D721Med (cell line): ENCODE results near the gene BRD7.

Source experiments
- DNase-seq: peaks from one replicate; pipeline ENCODE4 v3.0.0; 2011; ENCODE audit warnings: low spot score; ENCODE audit not compliant: insufficient read length
- FAIRE-seq: peaks from 2 replicates; lab custom pipeline; 2011; peaks lifted over from hg19 to GRCh38; lab: Jason Lieb, UNC
- TF ChIP-seq, protein P1 (sequence below): IDR thresholded peaks from 2 replicates; pipeline ENCODE4 v1.5.1; 2012; ENCODE audit warnings: mild to moderate bottlenecking, control low read depth; ENCODE audit not compliant: insufficient read depth; ENCODE audit errors: missing control alignments

Gene BRD7

DNA sequence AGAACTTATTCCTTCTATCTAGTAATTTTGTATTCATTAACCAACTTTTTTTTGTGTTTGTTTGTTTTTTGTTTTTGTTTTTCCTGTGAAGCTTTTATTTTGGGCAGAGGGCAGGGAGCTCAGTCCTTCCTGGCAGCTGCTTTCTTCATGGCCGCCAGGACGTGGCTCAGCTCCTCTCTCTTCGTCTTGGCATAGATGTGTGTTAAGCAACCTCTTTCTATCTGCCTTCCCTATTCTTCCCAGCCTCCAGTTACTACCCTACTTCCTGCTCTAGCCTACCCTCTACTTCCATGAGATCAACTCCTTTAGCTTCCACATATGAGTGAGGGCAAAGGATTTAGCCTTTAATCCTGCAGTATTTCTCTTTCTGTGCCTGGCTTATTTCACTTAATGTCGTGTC, 8.2 kb upstream of the BRD7 start:
- TF ChIP-seq, protein P1, sequence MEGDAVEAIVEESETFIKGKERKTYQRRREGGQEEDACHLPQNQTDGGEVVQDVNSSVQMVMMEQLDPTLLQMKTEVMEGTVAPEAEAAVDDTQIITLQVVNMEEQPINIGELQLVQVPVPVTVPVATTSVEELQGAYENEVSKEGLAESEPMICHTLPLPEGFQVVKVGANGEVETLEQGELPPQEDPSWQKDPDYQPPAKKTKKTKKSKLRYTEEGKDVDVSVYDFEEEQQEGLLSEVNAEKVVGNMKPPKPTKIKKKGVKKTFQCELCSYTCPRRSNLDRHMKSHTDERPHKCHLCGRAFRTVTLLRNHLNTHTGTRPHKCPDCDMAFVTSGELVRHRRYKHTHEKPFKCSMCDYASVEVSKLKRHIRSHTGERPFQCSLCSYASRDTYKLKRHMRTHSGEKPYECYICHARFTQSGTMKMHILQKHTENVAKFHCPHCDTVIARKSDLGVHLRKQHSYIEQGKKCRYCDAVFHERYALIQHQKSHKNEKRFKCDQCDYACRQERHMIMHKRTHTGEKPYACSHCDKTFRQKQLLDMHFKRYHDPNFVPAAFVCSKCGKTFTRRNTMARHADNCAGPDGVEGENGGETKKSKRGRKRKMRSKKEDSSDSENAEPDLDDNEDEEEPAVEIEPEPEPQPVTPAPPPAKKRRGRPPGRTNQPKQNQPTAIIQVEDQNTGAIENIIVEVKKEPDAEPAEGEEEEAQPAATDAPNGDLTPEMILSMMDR: no peak
- DNase-seq (no peak), FAIRE-seq (no peak)

DNA sequence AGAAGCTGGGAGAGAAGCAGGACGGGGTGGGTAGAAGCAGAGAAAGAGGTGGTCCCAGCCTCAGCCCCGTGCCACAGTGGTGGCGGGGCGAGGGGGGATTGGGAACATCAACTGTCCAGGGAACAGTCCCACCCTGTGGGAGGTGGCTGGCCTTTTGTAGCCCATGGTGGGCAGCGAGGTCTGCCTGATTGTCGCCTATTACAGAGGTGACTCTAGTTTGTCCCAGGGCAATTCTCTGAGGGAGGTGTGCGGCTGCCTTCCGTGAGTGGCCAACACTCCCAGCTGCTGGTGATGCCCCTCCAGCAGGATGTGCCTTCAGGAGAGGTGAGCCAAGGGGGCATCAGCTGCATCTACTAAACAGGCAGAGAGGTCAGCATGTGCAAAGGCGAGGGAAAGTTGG, 5.0 kb upstream of the BRD7 start:
- TF ChIP-seq, protein P1: no peak
- FAIRE-seq (no peak), DNase-seq (no peak)

DNA sequence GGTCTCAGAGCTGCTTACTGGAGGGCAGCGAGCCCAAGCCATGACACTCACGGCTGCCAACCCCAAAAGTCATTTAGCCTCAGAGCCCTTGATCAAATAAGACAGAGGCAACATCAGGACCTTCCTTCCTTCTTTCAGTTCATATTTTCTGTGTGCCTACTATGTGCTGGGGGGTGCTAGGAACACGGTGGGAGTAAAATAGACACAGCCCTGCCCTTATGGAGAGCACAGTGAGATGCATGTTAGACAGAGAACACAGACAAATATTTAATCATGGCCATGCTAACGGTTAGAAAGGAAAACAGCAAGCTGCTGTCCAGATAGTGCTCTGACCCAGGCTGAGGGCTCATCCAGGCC, 4.5 kb upstream of the BRD7 start:
- FAIRE-seq (no peak), DNase-seq (no peak)
- TF ChIP-seq, protein P1: no peak

DNA sequence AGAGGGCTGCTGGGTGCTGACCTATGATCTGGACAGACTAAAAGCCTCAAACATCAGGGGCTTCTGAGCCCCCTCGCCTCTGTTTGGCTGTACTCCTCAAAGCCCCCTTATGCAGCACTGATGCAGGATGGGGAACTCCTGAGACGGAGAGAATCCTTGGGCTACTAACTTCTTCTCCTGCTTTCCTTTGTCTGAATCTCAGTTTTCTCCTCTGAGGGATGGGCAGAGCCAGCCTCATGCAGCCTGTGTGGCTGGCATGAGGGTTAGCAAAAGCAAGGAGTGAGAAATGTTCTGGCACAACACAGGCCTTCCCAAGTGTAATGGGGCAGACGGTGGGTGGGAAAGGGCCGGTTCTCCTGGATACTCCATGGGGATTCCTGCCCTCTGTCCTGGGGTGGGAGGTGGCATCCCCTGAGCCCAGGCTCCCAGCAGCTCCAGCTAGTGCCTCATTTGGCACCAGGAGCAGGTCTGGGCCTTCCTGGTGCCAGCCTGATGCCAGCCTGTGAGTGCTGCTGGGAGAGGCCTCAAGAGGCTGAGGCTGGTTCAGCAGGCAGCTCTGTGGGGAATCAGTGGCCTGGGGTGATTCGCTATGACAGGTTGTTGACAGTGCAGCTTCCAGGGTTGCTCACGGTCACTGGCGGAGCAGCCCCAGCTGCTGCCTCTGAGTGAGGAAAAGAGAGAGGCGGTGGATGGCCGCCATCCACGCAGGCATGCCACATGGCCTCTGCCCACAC, 4.0 kb upstream of the BRD7 start:
- DNase-seq: no peak
- FAIRE-seq: no peak
- TF ChIP-seq, protein P1: no peak

DNA sequence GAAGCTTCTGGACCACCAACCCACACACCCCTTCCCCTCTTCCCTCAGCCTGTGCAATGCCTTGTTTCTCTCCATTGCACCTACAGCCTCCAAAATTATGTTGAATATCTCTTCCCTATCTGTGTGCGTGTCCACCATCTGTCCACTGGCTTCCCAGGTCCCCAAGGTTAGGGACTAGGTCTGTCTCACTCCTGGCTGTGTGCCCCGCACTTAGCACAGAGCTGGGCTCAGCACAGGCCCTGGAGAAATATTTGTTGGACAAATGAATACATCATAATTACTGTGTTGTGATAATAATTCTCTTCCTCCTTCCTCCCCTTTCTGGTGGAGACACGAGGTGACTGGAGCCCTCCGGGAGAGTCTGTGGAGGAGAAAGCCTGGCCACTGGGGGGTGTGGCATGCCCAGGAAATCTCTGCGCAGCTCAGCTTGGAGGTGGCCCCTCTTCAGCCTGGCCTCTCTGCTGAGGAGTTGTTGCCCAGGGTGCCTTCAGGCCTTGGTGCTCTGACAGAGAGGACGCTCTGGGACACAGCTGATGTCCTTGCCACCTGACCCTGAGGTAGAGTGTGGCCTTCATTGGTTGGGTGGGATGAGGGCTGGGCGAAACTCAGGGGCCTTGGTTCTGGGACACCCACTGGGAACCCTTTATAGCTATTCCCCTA, 3.3 kb upstream of the BRD7 start:
- FAIRE-seq (no peak), DNase-seq (no peak)
- TF ChIP-seq, protein P1: peak; percentile 23

DNA sequence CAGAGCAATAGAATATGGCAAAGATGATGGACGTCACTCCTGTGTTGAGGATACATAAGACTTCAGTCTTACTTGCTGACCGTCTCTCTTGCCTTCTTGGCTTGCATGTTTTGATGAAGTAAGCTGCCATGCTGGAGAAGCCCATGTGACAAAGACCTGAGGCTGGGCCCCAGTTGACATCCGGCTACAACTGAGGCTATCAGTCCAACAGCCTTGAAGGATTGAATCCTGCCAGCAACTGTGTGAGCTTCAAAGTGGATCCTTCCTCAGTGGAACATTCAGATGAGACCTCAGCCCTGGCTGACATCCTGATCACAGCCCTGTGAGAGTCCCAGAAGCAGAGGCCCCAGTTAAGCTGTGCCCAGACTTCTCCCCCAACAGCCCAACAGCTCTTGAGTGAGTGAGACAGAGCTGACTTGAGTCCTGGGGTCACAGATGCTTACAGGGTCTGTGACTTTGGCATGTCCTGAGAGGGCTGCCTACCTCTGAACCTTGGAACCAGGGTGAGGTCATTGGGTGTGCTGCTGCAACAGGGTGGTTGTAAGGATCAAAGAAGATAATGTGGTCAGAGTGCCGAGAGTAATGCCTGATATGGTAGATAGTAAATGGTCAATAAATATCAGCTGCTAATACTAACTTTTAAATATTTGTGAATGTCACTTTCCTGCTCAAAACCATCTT, 2.4 kb upstream of the BRD7 start:
- no peak for FAIRE-seq
- no peak for DNase-seq
- TF ChIP-seq, protein P1: no peak
